Subcutaneous adipose tissue (tissue), 4 donors: ENCODE results near the gene CEMIP. TPM values are rescaled to one million over a fixed set of nuclear protein-coding genes. Genes with fewer than 3 reads are reported as not detected.

Experiments used
- CTCF ChIP-seq: fragments of 450-650 bp; IDR thresholded peaks from one replicate; pipeline ENCODE4 v1.5.1; 2016; ENCODE audit warnings: low read depth, mild to moderate bottlenecking, control low read depth, antibody characterized with exemption, moderate library complexity
- total RNA-seq, 4 donors: library from RNA; depleted of rRNA; stranded (reverse); fragments of >200 nt; gene quantifications; one replicate each; pipeline ENCODE4 v1.1.0, GENCODE V29; 2016

The CEMIP gene
- total RNA-seq, 4 donors from 2014 or later: 0.17 TPM; not detected in 3

- no peak for TF ChIP-seq CTCF
Observed at GRCh38 chr15:80948651-80949292, 169.6 kb downstream of the CEMIP start.

GRCh38 chr15:80949756-80950155 is 170.6 kb downstream of the CEMIP start:
- no peak for TF ChIP-seq CTCF

DNA sequence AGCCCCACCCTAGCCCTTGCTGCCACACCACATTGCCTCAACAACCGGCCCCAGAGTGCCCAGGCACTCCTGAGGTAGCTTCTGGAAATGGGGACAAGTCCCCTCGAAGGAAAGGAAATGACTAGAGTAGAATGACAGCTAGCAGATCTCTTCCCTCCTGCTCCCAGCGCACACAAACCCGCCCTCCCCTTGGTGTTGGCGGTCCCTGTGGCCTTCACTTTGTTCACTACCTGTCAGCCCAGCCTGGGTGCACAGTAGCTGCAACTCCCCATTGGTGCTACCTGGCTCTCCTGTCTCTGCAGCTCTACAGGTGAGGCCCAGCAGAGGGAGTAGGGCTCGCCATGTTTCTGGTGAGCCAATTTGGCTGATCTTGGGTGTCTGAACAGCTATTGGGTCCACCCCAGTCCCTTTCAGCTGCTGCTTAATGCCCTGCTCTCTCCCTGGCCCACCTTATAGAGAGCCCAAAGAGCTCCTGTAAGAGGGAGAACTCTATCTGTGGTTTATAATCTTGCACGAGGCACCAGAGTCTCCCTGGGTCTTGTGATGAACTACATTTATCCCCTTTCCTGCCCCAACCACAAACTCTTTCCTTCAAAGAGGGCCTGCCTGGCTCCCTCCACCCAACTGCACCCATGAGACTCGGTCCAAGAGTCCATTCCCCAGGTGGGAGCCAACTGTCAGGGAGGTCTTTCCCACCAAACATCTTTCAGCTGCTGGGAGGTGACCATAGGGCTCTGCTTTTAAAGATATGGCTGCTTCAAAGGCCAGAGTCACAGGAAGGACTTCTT is 171.3 kb downstream of the CEMIP start:
- no peak for TF ChIP-seq CTCF

DNA sequence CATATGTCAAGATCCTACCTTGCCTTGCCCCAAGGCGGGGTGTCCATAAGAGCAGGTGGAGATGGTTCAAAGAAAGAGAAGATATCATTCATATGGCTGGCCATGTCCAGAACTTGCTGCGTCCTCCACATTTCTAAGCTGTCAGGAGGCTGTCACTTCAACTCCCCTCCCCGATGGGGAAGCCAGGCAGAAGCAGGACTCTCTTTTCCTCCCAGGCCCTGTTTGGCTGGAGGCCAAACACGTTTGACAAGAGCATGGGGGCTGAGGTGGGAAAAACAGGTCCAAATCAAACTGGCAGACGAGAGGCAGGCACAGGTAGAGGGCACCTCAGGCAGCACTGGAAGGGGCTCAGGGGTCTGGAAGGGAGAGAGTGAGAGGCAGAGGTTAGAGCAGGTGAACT is 172.8 kb downstream of the CEMIP start:
- no peak for TF ChIP-seq CTCF

- TF ChIP-seq CTCF: no peak
Observed at GRCh38 chr15:80953001-80953952, 174.1 kb downstream of the CEMIP start.

GRCh38 chr15:80953953-80954778 is 175.0 kb downstream of the CEMIP start:
- no peak for TF ChIP-seq CTCF
